Activated CD4-positive, alpha-beta T cell treated with anti-CD3 and anti-CD28 coated beads, Interleukin-10, Interleukin-2, amounts not matched to agents 100 ng/mL and 50 ng/mL, durations not matched to agents 16 hours and 8 hours (primary cell): ENCODE data around the gene KRTAP10-10.
"Not testable (repeated sequence)": the region's sequence is repeated elsewhere in the genome, so short reads cannot be mapped to it uniquely, and the experiment has no call there.

Experiments used
- DNase-seq: peaks from one replicate; pipeline ENCODE4 v3.0.0-alpha.2; 2020

The KRTAP10-10 gene

DNA sequence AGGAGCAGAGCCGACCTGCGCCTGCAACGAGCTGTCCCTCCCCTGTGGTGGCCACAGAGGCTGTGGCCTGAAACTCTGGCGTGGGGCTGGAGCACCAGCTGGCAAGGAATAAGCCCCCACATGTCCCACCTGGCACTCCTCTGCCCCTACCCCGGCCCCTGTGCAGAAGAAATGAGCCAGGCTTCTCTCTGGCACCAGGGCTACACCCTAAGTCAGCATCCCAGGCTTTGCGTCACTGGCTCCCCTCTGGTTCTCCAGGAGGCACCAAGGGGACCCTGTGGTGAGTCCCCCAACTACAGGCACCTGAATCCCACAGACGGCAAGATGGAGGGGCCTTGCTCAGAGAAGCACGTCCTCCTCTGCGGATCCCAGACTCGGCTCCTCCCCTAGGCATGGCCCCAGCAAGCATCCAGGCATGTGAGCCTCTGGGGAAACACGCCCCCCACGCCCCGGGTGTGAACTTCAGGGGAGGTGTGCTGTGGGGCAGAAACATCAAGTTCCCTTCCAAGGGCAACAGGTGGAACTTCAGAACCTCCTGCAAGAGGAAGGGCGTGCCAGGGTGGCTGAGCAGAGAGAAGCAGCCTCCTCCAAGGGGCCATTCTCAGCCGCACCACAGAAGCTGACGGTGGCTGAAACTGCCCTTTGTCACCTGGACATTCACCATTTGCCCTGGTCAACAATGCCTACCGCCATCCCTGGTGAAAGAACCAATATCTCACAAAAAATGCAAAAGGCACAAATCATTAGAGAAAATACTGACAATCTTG, 33.9 kb upstream of the KRTAP10-10 start:
- DNase-seq: no peak

DNA sequence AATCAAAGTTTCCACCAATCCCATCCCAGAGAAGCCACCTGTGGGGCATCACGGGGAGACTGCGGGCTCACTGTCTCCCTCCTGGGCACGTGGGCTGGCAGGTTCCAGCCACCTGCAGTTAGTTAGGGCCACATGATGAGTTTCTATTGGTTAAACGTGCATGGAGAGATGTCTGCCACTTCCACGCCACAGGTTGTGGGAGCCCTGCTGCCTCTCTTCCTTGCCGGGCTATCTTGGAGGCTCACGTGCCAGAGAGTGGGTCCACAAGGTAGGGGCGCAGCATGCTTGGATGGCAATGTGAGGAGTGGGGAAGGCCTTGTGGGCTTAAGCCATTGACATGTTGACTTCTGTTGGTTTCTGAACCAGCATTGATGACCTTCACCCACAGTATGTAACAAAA, 33.2 kb upstream of the KRTAP10-10 start:
- no peak for DNase-seq

DNA sequence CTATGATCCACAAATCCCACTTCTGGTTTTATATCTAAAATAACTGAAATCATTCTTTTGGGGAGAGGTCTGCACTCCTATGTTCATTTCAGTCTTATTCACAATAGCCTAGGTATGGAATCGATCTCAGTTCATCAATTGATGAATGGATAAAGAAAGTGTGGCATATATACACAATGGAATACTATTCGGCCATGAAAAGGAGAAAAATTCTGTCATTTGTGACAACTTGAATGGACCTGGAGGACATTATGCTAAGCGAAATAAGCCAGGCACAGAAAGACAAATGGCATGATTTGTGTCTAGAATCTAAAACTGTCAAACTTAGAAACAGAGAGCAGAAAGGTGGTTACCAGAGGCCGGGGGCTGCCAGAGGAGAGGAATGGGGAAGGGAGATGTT, 30.7 kb upstream of the KRTAP10-10 start:
- DNase-seq: no peak

DNA sequence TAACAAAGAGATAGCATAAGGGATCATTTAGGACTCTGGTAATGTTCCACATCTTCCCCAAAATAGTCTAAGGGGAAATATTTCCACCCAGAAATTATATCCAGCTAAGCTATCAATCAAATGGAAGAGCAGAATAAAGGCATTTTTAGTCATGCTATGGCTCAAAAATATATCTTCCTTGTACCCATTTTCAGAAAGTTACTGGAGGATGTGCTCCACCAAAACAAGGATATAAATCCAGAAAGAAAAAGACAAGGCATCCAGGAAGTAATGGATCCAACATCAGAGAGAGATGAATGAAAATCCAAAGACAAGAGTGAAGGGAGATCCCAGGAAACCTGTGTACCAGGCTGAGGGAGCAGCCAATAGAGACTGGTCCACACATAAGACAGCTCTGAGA, 28.0 kb upstream of the KRTAP10-10 start:
- DNase-seq: no peak

DNA sequence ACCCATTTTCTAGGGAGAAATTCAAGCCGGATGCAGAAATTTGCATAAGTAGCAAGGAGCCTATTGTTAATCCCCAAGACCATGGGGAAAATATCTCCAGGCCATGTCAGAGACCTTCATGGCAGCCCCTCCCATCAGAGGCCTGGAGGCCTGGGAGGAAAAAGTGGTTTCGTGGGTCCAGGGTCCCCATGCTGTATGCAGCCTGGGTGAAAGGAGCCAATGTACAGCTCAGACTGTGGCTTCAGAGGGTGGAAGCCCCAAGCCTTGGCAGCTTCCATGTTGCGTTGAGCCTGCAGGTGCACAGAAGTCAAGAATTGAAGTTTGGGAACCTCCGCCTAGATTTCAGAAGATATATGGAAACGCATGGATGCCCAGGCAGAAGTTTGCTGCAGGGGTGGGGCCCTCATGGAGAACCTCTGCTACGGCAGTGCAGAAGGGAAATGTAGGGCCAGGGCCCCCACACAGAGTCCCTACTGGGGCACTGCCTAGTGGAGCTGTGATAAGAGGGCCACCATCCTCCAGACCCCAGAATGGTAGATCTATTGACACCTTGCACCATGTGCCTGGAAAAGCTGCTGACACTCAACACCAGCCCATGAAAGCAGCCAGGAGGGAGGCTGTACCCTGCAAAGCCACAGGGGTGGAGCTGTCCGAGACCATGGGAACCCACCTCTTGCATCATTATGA, 26.9 kb upstream of the KRTAP10-10 start:
- DNase-seq: not testable (repeated sequence)

DNA sequence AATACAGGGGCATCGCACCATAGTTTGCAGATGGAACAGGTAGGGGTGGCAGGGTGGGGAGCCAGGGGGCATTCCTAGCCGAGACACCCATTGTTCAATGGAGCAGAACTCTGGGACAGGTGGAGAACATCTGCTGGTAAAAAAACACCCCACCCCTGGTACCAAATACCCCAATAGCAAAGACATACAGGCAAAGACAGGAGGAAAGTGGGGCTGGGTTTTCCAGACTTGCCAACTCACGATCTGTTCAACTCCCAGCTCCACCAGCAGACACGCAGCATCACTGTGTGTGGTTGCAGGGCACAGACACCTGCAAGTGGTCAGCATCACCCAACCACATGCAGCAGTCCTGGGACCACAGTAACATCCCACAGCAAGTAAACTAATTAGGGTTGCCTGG, 25.6 kb upstream of the KRTAP10-10 start:
- DNase-seq: no peak

DNA sequence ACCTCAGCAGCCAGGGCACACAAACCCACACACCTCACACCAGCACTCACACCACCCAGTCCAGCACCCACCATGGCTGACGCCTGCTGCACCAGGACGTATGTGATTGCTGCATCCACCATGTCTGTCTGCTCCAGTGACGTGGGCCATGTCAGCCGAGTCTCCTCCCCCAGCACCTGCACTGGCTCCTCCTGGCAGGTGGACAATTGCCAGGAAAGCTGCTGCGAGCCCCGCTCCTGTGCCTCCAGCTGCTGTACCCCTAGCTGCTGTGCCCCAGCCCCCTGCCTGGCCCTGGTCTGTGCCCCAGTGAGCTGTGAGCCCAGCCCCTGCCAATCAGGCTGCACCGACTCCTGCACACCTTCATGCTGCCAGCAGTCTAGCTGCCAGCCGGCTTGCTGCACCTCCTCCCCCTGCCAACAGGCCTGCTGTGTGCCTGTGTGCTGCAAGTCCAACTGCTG, 25.1 kb upstream of the KRTAP10-10 start, which contains the start of gene KRTAP10-8:
Gene KRTAP10-8, plus strand, starts transcription at position 51 of the 458 bp plus-strand sequence. Its CDS starts 22 bp downstream, at position 73.
- no peak for DNase-seq

DNA sequence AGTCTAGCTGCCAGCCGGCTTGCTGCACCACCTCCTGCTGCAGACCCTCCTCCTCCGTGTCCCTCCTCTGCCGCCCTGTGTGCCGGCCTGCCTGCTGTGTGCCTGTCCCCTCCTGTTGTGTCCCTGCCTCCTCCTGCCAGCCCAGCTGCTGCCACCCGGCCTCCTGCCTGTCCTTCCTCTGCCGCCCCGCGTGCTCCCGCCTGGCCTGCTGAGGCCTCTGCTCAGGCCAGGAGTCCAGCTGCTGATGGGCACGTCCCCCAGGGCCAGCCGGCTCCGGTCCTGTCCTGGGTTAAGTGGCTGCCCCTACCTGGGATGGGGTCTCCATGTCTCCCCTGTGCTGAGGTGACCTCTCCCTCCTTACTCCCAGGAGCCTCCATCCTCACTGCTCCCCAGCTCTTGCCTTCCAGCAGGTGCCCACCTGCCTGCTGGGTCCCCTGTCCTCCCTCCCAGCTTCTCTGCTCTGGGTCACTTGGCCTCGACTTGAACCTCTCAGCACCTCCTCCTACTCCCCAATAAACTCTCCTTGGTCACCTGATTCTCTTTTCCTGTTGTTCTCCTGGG, 24.4 kb upstream of the KRTAP10-10 start:
- no peak for DNase-seq

DNA sequence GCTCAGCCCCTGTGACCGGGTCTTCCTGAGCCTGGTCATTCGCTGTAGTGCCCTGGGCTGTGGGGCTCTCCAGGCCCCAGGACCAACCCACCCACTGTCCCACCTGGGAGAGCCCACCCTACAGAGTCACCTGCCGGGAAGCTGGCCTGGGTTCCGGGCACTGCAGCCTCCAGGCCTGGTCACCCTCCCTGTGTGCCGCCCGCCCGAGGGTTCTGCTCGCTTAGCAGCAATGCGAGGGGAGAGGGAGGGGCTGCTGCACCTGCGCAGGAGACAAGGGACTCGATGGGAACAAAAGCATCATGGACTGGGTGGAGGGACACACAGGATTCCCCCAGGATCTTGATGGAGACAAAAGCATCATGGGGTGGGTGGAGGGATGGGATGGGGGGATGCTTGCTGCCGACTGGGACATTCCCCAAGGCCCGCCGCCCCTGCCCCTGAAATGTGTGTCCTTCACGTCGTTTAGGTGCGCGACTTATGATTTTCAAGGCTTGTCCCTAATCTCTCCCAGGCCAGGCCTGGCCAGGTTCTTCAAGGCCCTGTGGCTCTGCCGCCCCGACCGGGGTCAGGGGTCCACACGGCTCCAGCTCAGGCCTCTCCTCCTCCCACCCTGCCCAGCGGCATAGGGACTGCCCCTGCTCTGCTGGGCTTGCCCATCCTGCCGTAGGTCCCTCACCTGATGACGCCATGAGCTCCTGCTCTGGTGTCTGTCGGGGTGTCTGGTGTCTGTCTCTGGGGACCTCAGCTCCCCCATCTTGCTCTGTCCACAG, 23.6 kb upstream of the KRTAP10-10 start:
- no peak for DNase-seq

DNA sequence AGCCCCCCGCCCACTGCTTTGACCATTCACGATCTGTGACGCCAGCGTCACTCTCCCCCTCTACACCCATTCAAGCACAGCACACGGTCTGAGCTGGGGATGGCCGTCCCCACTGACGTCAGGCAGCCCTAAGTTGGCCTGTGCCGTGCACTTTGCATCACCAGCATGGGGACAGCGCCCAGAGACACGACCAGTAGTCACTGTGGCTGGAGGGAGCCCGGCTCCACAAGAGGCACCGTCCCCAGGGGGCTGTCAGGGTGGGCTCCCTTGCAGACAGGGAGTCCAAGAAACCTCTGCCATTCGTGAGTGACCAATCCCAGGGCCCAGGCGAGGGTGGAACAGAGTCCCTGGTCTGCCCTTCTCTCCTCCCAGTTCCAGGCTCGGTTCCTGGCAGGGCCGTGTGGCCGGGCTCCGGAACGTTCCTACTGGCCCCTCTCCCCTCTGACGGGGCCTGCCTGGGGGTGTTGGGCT, 23.0 kb upstream of the KRTAP10-10 start:
- no peak for DNase-seq

DNA sequence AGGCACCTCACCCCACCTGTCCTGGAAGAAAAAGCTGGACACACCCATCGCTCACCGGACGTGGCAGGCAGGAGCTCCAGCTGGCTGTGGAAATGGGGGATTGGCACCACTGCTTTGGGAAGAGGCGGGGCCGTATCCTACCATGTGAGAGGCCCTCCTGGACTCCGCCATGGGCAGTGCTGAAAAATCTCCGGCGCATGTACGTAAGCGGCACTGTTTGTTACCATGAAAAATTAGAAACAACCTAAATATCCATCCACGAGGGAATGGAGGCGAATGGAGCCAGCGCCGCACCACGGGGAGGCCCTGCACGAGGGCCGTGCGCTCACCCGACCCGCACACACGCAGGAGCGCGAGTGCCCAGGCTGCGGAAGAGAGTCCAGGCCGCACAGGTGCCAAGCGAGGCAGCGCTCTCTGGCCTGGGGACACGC, 22.2 kb upstream of the KRTAP10-10 start:
- DNase-seq: no peak

DNA sequence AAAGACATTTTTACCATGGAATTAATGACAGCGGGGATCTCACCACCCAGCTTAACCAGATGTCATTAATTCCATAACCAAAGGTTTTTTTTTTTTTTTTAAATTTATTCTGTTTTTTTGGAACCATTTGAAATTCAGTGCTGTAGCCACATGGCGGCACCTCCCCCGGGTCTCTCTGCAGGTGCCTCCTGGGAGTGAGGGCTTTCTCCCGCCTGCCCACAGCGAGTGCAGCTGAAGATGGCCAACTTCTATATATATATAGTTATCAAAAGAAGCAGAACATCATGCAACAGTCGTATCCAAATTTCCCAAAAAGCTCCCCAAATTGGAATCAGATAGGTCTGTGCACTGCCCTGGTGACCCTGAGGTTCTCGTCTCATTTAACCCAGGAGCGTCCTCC, 21.7 kb upstream of the KRTAP10-10 start:
- DNase-seq: no peak

DNA sequence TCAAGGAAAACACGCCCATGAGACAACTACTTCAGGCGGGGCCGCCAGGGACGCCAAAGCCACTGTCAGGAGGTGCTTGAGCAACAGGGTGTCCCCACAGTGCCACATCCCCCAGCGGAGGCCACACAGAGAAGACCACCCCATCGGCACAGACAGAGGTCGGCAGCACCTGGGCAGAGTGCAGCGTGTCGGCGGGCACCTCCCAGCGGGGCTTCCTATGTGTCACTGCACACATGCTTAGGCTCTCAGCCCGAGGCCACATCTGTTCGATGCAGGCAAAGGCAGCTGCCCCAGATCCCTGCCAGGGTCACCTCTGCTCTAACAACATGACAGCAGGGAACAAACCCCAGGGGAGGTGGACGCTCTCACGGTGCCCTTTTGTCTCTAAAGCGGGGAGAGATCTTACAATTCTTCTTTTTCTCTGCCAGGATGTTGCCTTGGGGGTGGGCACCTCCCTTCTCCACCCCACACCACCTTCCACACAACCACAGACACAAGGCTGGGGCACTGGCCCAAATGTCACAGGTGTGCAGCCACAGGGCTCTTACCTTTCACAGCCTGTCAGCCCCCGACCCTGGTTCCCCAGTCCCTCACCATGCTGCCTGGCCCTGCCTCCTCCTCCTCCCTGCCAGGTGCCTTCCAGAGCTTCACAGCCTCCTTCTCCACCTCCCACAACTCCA, 21.1 kb upstream of the KRTAP10-10 start:
- DNase-seq: no peak

DNA sequence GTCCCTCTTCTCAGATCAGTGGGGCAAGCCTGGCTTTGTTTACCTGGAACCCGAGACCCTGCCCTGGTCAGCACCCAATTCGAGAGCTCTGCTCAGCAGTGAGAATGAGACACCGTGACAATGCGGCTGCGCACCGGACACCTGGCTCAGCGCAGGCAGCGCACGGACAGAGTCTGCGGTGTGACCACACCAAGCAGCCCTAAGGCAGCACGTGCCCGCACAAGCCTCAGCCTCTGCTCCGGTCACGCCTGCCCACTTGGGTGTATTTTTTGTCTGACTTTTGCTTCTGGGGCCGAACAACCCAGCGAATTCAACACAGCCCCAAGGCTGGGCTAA, 20.6 kb upstream of the KRTAP10-10 start:
- DNase-seq: no peak

DNA sequence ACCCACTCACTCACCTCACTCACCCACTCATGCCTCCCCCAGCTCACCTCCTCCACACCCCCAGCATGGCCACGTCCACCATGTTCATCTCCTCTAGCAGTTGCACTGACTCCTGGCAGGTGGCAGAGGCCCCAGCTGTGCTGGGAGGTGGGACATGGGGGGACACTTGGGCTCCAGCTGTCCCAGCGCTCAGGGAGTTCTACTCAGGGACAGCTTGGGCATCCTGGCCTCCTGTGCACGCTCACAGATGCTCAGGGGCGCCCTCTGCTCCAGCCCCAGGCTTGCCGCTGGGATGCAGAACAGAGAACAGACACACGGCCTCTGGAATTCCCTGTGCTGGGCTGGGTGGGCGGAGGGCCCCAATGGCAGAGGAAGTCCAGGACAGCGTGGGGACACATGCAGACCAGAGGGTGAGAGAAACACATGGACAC, 20.1 kb upstream of the KRTAP10-10 start:
- no peak for DNase-seq

DNA sequence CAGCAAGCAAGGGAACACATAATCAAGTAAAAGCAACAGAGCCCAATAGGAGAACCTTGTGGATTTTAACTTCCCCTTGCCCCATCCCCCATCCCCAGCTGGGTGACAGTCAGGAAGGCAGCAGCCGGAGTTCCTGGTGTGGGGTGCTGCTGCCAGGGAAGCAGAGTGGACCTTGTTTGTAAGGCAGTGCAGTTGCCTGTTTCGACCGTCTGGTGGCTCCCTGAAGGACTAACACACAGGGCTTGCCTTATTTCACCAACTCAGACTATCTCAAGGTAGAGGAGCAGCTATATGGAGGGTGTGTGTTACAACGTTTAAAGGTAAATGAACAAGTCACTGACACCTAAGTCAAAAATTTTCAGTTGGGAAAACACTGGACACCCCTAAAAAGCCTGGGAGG, 18.7 kb upstream of the KRTAP10-10 start:
- no peak for DNase-seq

DNA sequence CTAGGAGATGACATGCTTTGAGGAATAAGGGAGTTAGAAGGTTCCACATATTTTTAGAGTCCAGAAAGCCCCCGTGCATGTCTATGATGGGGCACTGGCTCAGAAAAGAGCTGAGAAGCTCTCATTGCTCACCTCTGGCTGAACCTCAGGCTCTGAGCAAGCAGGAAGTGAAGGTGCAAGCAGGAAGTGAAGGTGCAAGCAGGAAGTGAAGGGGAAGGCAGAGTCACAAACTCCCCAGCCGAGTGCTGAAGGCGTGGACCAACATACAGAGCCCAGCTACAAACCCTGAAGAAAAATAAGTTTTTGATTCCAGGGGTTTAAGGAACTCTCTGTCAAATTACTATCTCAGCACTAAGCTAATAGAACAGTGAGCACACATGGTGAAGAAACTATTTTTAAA, 18.2 kb upstream of the KRTAP10-10 start:
- peak; percentile 57 for DNase-seq

DNA sequence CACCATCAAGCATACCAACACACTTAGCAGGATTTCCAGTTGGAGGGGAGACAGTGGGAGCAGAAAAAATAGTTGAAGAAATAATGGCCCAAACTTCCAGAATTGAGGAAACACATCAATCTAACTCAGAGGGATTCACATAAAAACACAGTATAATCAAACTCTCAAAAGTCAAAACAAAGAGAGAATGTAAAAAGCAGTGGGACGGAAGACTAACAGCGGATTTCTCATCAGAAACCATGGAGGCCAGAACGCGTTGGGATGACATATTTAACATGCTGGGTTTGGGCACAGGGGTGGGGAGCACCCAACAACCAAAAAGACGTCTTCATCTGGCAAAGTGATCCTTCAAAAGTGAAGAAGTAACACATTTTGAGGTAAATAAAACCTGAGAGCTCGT, 17.3 kb upstream of the KRTAP10-10 start:
- DNase-seq: no peak

DNA sequence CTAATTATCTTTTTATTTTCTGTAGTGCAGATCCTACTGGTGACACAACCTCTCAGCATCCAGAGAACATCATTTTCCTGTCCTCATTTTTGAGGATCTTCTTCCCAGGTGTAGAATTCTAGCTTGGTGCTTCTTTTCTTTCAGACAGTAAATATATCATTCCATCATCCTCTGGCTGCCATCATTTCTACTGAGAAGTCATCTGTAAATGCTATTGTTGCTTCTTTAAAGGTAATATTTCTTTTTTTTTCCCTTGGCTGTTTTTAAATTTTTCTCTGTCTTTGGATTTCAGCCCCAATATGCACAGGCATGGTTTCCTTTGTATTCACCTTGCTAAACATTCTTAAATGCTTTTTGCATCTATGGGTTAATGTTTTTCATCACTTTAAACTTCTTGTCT, 13.6 kb upstream of the KRTAP10-10 start:
- no peak for DNase-seq

DNA sequence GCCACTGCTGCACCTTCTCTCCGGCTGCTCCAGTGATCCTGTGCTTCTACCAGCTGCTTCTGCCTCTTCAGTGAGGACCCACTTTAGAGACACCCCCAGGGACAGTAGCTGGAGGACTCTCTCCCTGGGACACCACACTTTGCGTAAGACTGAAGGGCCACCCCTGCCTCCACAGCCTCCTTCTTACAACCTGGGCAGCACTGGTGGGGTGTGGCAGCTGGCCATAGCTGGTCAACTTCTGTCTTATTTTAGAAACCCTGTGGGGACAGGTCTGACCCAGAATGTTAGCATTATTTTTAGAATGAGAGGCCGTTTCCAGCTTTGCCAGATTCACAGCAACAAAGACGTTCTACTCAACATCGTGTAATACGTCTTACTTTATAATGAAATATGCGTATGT, 11.4 kb upstream of the KRTAP10-10 start:
- no peak for DNase-seq

DNA sequence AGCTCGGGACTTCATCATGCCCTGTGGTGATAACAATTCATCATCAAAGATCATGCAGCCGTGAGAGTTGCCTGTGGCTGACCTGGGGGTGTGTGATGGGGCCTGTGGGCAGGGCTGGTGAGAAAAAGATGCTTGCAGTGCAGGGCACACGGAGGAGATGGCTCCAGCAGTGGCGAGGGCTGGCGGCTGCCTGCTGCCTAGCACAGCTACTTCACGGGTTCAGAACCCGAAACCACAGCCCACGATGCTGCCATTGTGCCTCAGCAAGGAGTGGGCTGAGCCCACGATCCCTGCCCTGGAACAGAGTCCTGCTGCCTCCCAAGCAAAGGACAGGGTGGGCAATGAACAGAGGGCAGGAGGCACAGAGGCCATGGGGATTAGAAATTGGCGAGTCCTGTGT, 10.9 kb upstream of the KRTAP10-10 start:
- DNase-seq: no peak

DNA sequence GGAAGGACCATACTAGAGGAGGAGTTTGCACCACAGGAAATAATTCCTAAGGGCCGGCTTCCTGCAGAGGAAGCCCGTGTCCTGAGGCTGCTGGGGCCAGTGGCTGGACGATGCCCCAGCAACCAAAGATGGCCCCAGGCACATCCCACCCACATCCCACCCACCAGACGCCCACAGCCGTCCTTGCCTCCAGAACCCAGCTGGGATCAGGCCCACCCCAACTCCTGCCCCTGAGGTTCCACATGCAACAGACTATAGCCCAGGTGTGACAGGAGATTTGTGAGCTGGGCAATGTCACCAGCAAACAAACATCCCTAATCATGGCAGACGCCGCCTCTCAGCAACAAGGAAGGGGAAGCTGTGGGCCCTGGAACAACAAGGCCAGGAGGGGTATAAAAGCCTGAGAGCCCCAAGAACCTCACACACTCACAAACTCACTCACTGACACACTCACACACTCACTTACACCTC, 10.4 kb upstream of the KRTAP10-10 start, which contains the start of gene KRTAP10-9:
Gene KRTAP10-9, plus strand, starts transcription at position 421 of the 471 bp plus-strand sequence. CDS start 79 bp downstream, outside the sequence.
- DNase-seq: no peak
